ENCODE results near the gene VTI1A. TPM values are rescaled to one million over a fixed set of nuclear protein-coding genes. Genes with fewer than 3 reads are reported as not detected.

Gene VTI1A
- total and polyA plus RNA-seq, 7 donors: 10.8 to 80.3 (median 36.8) TPM

GRCh38 chr10:112407696-112408095 is 39.3 kb upstream of the VTI1A start:
- H3K36me3 ChIP-seq: no peaks in the 10 kb centered on the region
- no peak overlapping the region for H3K4me3 ChIP-seq
- intact Hi-C loops (cut with DNase I): no loop called here
- 15 to 74% methylated on average over 1 of the region's 1 CpG for WGBS, 2 donors
- no peaks in the 10 kb centered on the region for H3K4me1 ChIP-seq
- DNase-seq: no peak
- H3K9me3 ChIP-seq: no peaks in the 10 kb centered on the region
- H3K27ac ChIP-seq: no peak overlapping the region
- peaks cover 0 to 3% (median 0%) of the 10 kb centered on the region in 3 donors for H3K27me3 ChIP-seq
- TF ChIP-seq POLR2A (IDR thresholded peaks at IDR 0.05) (no peak), EP300 (IDR thresholded peaks at IDR 0.05) (no peak), POLR2AphosphoS5 (IDR thresholded peaks at IDR 0.05) (no peak)
- TF ChIP-seq, protein P1, sequence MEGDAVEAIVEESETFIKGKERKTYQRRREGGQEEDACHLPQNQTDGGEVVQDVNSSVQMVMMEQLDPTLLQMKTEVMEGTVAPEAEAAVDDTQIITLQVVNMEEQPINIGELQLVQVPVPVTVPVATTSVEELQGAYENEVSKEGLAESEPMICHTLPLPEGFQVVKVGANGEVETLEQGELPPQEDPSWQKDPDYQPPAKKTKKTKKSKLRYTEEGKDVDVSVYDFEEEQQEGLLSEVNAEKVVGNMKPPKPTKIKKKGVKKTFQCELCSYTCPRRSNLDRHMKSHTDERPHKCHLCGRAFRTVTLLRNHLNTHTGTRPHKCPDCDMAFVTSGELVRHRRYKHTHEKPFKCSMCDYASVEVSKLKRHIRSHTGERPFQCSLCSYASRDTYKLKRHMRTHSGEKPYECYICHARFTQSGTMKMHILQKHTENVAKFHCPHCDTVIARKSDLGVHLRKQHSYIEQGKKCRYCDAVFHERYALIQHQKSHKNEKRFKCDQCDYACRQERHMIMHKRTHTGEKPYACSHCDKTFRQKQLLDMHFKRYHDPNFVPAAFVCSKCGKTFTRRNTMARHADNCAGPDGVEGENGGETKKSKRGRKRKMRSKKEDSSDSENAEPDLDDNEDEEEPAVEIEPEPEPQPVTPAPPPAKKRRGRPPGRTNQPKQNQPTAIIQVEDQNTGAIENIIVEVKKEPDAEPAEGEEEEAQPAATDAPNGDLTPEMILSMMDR (IDR thresholded peaks at IDR 0.05): no peak

DNA sequence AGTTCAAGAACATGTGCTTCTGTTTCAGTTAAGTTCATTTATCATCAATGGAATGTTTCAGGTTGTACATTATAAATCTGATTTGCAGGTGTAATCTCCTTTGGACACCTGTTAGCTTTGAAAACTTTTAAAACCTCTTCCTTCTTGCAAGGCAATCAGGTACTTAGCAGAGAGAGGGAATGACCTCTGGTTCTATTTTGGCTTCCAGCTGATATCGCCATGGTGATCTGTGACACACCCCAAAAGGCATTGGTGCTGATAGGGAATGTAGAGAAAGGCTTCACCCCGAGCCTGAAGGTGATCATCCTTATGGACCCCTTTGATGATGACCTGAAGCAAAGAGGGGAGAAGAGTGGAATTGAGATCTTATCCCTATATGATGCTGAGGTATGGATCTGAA is 37.7 kb upstream of the VTI1A start:
- peaks cover 0 to 3% (median 0%) of the 10 kb centered on the region in 3 donors for H3K27me3 ChIP-seq
- no peak overlapping the region for H3K4me3 ChIP-seq
- no peak overlapping the region for H3K27ac ChIP-seq
- no peak for DNase-seq
- 24 to 69% methylated on average over 2 of the region's 2 CpGs for WGBS, 2 donors
- no peaks in the 10 kb centered on the region for H3K36me3 ChIP-seq
- no peaks in the 10 kb centered on the region for H3K9me3 ChIP-seq
- intact Hi-C loops (cut with DNase I): no loop called here
- no peak for TF ChIP-seq EP300 (IDR thresholded peaks at IDR 0.05)
- TF ChIP-seq, protein P1 (IDR thresholded peaks at IDR 0.05): no peak
- H3K4me1 ChIP-seq: no peaks in the 10 kb centered on the region

GRCh38 chr10:112409755-112410154 is 37.3 kb upstream of the VTI1A start:
- TF ChIP-seq, protein P1 (IDR thresholded peaks at IDR 0.05): no peak
- TF ChIP-seq POLR2A (IDR thresholded peaks at IDR 0.05) (no peak), EP300 (IDR thresholded peaks at IDR 0.05) (no peak), POLR2AphosphoS5 (IDR thresholded peaks at IDR 0.05) (no peak)
- Histone ChIP-seq H3K27me3 (peaks cover 0 to 3% (median 0%) of the 10 kb centered on the region in 3 donors), H3K27ac (no peak overlapping the region), H3K4me3 (no peak overlapping the region), H3K9me3 (no peaks in the 10 kb centered on the region), H3K4me1 (no peaks in the 10 kb centered on the region), H3K36me3 (no peaks in the 10 kb centered on the region)
- DNase-seq: no peak
- 66 to 72% methylated on average over 4 of the region's 4 CpGs for WGBS, 2 donors
- intact Hi-C loops (cut with DNase I): no loop called here

DNA sequence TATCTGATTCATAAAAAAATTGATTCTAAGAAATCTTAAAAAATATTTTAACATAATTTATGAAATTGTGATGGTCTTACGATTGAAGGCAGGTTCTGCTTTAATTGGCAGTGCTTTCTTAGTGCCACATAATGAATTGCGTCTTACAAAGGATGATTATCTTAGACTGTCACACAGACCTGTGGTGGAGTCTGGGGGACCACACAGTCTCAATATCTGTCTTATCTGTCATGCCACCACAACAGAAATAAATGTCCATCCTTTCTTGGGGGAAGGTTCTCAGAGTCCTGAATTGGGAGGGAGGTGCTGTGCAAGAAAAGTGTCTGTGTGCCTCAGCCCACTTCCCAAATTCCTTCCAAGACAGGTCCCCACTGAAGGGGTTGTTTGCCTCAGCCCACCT is 34.3 kb upstream of the VTI1A start:
- H3K27ac ChIP-seq: no peak overlapping the region
- H3K4me3 ChIP-seq: no peak overlapping the region
- no peak for DNase-seq
- H3K4me1 ChIP-seq: no peaks in the 10 kb centered on the region
- intact Hi-C loops (cut with DNase I): no loop called here
- H3K27me3 ChIP-seq: peaks cover 0 to 3% (median 0%) of the 10 kb centered on the region in 3 donors
- WGBS, 2 donors: 96% methylated on average over 2 of the region's 2 CpGs
- TF ChIP-seq POLR2A (IDR thresholded peaks at IDR 0.05) (no peak), POLR2AphosphoS5 (IDR thresholded peaks at IDR 0.05) (no peak), EP300 (IDR thresholded peaks at IDR 0.05) (no peak)
- TF ChIP-seq, protein P1 (IDR thresholded peaks at IDR 0.05): no peak
- no peaks in the 10 kb centered on the region for H3K36me3 ChIP-seq
- H3K9me3 ChIP-seq: no peaks in the 10 kb centered on the region

DNA sequence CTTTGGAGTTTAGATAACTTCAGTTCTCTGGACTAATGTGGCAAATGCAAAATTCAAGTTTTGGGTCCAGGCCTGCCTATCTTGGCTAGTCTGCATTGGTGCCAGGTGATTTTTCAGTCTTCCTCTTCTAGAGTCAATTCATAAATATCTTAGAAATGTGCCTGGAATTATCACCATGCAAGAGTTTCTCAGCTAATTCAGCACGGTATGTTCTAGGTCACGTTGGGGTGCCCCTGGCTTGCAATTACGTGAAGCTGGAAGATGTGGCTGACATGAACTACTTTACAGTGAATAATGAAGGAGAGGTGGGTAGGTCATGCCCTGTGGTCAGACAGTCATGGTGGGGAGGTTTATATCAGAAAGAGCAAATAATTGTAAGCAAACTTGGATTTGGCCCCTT is 25.3 kb upstream of the VTI1A start:
- TF ChIP-seq POLR2A (IDR thresholded peaks at IDR 0.05): no peak
- no peak for TF ChIP-seq POLR2AphosphoS5 (IDR thresholded peaks at IDR 0.05)
- TF ChIP-seq EP300 (IDR thresholded peaks at IDR 0.05): no peak
- TF ChIP-seq, protein P1 (IDR thresholded peaks at IDR 0.05): no peak
- peaks cover 0 to 5% (median 0%) of the 10 kb centered on the region in 4 donors for H3K36me3 ChIP-seq
- DNase-seq: no peak
- H3K4me3 ChIP-seq: no peak overlapping the region
- no peaks in the 10 kb centered on the region for H3K9me3 ChIP-seq
- no peaks in the 10 kb centered on the region for H3K4me1 ChIP-seq
- WGBS, 2 donors: 94 to 96% methylated on average over 3 of the region's 3 CpGs
- intact Hi-C loops (cut with DNase I): no loop called here
- H3K27ac ChIP-seq: no peak overlapping the region
- no peaks in the 10 kb centered on the region for H3K27me3 ChIP-seq

Data from sigmoid colon (tissue), 7 donors.